Measurements from ENCODE around the gene MAPRE2. TPM values are rescaled to one million over a fixed set of nuclear protein-coding genes. Genes with fewer than 3 reads are reported as not detected.

MAPRE2 gene
- total and polyA plus RNA-seq, 9 donors = 16.2 to 59.9 (median 27.8) TPM

GRCh38 chr18:35089891-35090550 lies 48.8 kb downstream of the MAPRE2 start:
- intact Hi-C loops (cut with DNase I) = no loop called here
- no peaks in the 10 kb centered on the region for H3K27me3 ChIP-seq
- no peaks in the 10 kb centered on the region for H3K36me3 ChIP-seq
- no peak for DNase-seq
- no peak overlapping the region for H3K27ac ChIP-seq
- peaks cover 7% of the 10 kb centered on the region for H3K4me1 ChIP-seq (ENCODE audit: insufficient read depth)
- 87 to 90% (median 88%) methylated on average over 4 of the region's 4 CpGs for WGBS, 3 donors
- TF ChIP-seq EP300 (IDR thresholded peaks at IDR 0.05) (no peak), CTCF (IDR thresholded peaks at IDR 0.05) (no peak), POLR2A (IDR thresholded peaks at IDR 0.05) (no peak)
- no peak overlapping the region for H3K4me3 ChIP-seq
- H3K9me3 ChIP-seq = no peaks in the 10 kb centered on the region

- Histone ChIP-seq H3K4me1 (ENCODE audit: insufficient read depth) (peaks cover 7% of the 10 kb centered on the region), H3K27me3 (no peaks in the 10 kb centered on the region), H3K4me3 (no peak overlapping the region), H3K36me3 (no peaks in the 10 kb centered on the region), H3K9me3 (no peaks in the 10 kb centered on the region), H3K27ac (no peak overlapping the region)
- 79 to 91% (median 83%) methylated on average over 2 of the region's 2 CpGs for WGBS, 3 donors
- DNase-seq = no peak
- intact Hi-C loops (cut with DNase I) = no loop called here
- TF ChIP-seq EP300 (IDR thresholded peaks at IDR 0.05) (no peak), CTCF (IDR thresholded peaks at IDR 0.05) (no peak), POLR2A (IDR thresholded peaks at IDR 0.05) (no peak)
Measured at GRCh38 chr18:35091841-35092240, 50.6 kb downstream of the MAPRE2 start.

DNA sequence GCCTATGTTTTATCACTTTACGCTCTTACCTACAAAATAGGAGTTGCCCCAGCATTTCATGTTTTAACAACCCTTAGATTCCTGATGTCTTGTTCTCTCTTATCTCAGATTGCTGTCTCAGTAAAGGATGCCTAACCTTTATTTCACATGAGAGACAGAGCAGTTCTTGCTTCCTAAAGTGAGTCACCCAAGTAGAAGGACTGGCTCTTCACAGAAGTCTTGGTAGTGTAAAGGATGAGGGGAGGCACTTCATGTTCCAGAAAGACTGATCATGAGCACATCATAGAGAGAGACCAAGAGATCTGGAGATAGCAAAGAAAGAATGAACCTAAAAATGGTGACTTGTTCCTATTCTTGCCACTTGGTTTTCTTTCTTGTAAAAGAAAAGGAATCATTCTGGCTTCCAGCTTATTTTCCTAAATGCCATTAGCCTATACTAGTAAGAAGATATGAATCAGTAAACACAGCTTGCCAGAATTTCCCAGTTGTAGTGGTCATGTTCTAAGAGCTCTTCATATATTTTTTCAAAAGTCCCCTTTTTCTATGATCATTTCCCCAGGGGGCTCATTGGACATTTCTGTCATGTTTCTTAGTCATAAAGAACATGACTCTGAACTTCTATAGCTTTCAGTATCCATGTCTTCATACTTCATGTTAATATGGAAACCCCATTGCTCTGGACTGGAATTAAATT lies 54.9 kb downstream of the MAPRE2 start:
- no peaks in the 10 kb centered on the region for H3K27me3 ChIP-seq
- DNase-seq = no peak
- peaks cover 3% of the 10 kb centered on the region for H3K4me1 ChIP-seq (ENCODE audit: insufficient read depth)
- no peak overlapping the region for H3K27ac ChIP-seq
- no peak overlapping the region for H3K4me3 ChIP-seq
- intact Hi-C loops (cut with DNase I) = no loop called here
- no peaks in the 10 kb centered on the region for H3K9me3 ChIP-seq
- 71 to 88% (median 83%) methylated on average over 1 of the region's 1 CpG for WGBS, 3 donors
- no peak for TF ChIP-seq EP300 (IDR thresholded peaks at IDR 0.05)
- TF ChIP-seq POLR2A (IDR thresholded peaks at IDR 0.05) = no peak
- TF ChIP-seq CTCF (IDR thresholded peaks at IDR 0.05) = no peak
- H3K36me3 ChIP-seq = no peaks in the 10 kb centered on the region

- no peaks in the 10 kb centered on the region for H3K27me3 ChIP-seq
- H3K27ac ChIP-seq = no peak overlapping the region
- H3K4me1 ChIP-seq (ENCODE audit: insufficient read depth) = peaks cover 3% of the 10 kb centered on the region
- intact Hi-C loops (cut with DNase I) = no loop called here
- no peak for DNase-seq
- H3K4me3 ChIP-seq = no peak overlapping the region
- H3K36me3 ChIP-seq = no peaks in the 10 kb centered on the region
- H3K9me3 ChIP-seq = no peaks in the 10 kb centered on the region
- TF ChIP-seq EP300 (IDR thresholded peaks at IDR 0.05) = no peak
- TF ChIP-seq POLR2A (IDR thresholded peaks at IDR 0.05) = no peak
- no peak for TF ChIP-seq CTCF (IDR thresholded peaks at IDR 0.05)
Measured at GRCh38 chr18:35096677-35097011, 55.4 kb downstream of the MAPRE2 start.
